SU-DHL-6 (cell line): ENCODE data around the gene TSPAN4.

ENCODE experiments used
- H2AFZ ChIP-seq: fragments of 200-600 bp; sonication (generic); 2 replicates; pipeline ENCODE4 v1.6.1; 2014; ENCODE audit warnings: low read depth, mild to moderate bottlenecking, moderate library complexity, mixed read lengths, antibody characterized with exemption, low read length; ENCODE audit not compliant: severe bottlenecking
- H3F3A ChIP-seq: fragments of 200-600 bp; shearing (Covaris generic); 2 replicates; pipeline ENCODE4 v1.6.0; 2016; ENCODE audit warnings: antibody characterized with exemption, mild to moderate bottlenecking; ENCODE audit not compliant: insufficient read depth
- H3K27ac ChIP-seq: fragments of 200-600 bp; sonication (generic); 2 replicates; pipeline ENCODE4 v1.5.1; 2016; ENCODE audit warnings: low read depth, mild to moderate bottlenecking, low read length, moderate library complexity, mixed read lengths
- H3K27me3 ChIP-seq: fragments of 200-600 bp; sonication (generic), shearing (Covaris generic); 2 replicates; pipeline ENCODE4 v1.6.0; 2014; ENCODE audit warnings: mild to moderate bottlenecking, low read length
- H3K36me3 ChIP-seq: fragments of 200-600 bp; sonication (generic); 2 replicates; pipeline ENCODE4 v1.6.1; 2014; ENCODE audit warnings: mild to moderate bottlenecking, low read length, mixed read lengths
- H3K4me2 ChIP-seq: fragments of 300-600, 200-600 bp; shearing (Covaris generic), sonication (generic); 2 replicates; pipeline ENCODE4 v1.6.0; 2014; ENCODE audit warnings: low read length, low read depth, mild to moderate bottlenecking; ENCODE audit not compliant: poor library complexity, severe bottlenecking
- H3K4me3 ChIP-seq: fragments of 200-600 bp; sonication (generic); 2 replicates; pipeline ENCODE4 v1.5.1; 2014; ENCODE audit warnings: antibody characterized with exemption, low read length, mild to moderate bottlenecking, mixed read lengths; ENCODE audit not compliant: insufficient read depth, poor library complexity, severe bottlenecking
- H3K79me2 ChIP-seq: fragments of 200-600 bp; sonication (generic); 2 replicates; pipeline ENCODE4 v1.6.1; 2014; ENCODE audit warnings: mild to moderate bottlenecking, low read length, moderate library complexity; ENCODE audit not compliant: insufficient read depth
- H3K9ac ChIP-seq: fragments of 200-600 bp; sonication (generic); 2 replicates; pipeline ENCODE4 v1.7.0; 2014; ENCODE audit warnings: mild to moderate bottlenecking, low read length
- H3K9me2 ChIP-seq: fragments of 200-600 bp; sonication (generic); replicated peaks from 2 replicates; pipeline ENCODE4 v1.6.1; 2014; ENCODE audit warnings: low read length; ENCODE audit not compliant: insufficient read depth
- H3K9me3 ChIP-seq: fragments of 200-600 bp; sonication (generic); 2 replicates; pipeline ENCODE4 v1.6.1; 2014; ENCODE audit warnings: low read length, mixed read lengths; ENCODE audit not compliant: insufficient read depth
- H4K20me1 ChIP-seq: fragments of 200-600 bp; sonication (generic); 2 replicates; pipeline ENCODE4 v1.6.1; 2014; ENCODE audit warnings: low read depth, mild to moderate bottlenecking, antibody characterized with exemption, low read length, moderate library complexity, mixed read lengths
- EZH2phosphoT487 ChIP-seq: fragments of 200-600 bp; sonication (generic), shearing (Covaris generic); conservative IDR thresholded peaks from 2 replicates; pipeline ENCODE4 v1.6.1; 2018; ENCODE audit warnings: mild to moderate bottlenecking, antibody characterized with exemption, low read length, moderate library complexity, mixed read lengths
- TF ChIP-seq, protein P1 (sequence below): fragments of 200-600 bp; sonication (generic); IDR thresholded peaks from one replicate; pipeline ENCODE4 v1.5.1; 2017; ENCODE audit warnings: antibody characterized with exemption, mild to moderate bottlenecking, low read length, moderate library complexity; ENCODE audit not compliant: insufficient read depth, poor library complexity, severe bottlenecking

TSPAN4 gene

DNA sequence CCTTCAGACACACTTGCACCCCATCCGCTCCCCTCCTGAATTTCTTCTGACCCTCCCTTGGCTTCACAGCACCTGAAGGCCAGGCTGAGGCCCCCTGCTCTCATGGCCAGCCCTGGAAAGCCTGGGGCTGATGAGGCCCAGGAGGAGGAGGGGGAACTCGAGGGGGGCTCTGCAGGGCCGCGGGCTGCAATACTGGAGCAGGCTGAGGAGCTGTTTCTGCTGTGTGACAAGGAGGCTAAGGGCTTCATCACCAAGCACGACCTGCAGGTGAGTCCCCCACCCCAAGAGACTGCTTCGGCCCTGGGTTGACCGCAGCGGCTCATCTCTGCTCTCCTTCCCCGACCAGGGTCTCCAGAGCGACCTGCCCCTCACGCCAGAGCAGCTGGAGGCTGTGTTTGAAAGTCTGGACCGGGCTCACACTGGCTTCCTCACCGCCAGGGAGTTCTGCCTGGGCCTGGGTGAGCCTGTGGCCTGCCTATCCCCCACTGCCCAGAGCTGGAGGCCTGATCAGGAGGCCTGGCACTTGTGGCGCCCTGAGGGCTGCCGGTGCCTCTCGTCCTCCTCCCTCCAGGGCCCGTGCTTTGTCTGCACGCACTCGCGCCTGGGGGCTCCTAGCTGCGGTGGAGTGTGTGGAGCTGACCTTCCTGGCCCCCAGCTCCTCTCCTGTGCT, 14.0 kb upstream of the TSPAN4 start:
- H4K20me1 ChIP-seq: no peaks in the 10 kb centered on the region
- H3K4me2 ChIP-seq: no peak overlapping the region
- no peaks in the 10 kb centered on the region for H3K27me3 ChIP-seq
- no peaks in the 10 kb centered on the region for H3K36me3 ChIP-seq
- H3K9me3 ChIP-seq: no peaks in the 10 kb centered on the region
- no peak overlapping the region for H3K27ac ChIP-seq
- no peak overlapping the region for H3K9ac ChIP-seq
- no peaks in the 10 kb centered on the region for H3K9me2 ChIP-seq
- H3K4me3 ChIP-seq: no peak overlapping the region
- no peaks in the 10 kb centered on the region for H3F3A ChIP-seq
- H3K79me2 ChIP-seq: no peaks in the 10 kb centered on the region
- no peak for TF ChIP-seq EZH2phosphoT487
- TF ChIP-seq, protein P1, sequence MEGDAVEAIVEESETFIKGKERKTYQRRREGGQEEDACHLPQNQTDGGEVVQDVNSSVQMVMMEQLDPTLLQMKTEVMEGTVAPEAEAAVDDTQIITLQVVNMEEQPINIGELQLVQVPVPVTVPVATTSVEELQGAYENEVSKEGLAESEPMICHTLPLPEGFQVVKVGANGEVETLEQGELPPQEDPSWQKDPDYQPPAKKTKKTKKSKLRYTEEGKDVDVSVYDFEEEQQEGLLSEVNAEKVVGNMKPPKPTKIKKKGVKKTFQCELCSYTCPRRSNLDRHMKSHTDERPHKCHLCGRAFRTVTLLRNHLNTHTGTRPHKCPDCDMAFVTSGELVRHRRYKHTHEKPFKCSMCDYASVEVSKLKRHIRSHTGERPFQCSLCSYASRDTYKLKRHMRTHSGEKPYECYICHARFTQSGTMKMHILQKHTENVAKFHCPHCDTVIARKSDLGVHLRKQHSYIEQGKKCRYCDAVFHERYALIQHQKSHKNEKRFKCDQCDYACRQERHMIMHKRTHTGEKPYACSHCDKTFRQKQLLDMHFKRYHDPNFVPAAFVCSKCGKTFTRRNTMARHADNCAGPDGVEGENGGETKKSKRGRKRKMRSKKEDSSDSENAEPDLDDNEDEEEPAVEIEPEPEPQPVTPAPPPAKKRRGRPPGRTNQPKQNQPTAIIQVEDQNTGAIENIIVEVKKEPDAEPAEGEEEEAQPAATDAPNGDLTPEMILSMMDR: no peak
- no peak overlapping the region for H2AFZ ChIP-seq

DNA sequence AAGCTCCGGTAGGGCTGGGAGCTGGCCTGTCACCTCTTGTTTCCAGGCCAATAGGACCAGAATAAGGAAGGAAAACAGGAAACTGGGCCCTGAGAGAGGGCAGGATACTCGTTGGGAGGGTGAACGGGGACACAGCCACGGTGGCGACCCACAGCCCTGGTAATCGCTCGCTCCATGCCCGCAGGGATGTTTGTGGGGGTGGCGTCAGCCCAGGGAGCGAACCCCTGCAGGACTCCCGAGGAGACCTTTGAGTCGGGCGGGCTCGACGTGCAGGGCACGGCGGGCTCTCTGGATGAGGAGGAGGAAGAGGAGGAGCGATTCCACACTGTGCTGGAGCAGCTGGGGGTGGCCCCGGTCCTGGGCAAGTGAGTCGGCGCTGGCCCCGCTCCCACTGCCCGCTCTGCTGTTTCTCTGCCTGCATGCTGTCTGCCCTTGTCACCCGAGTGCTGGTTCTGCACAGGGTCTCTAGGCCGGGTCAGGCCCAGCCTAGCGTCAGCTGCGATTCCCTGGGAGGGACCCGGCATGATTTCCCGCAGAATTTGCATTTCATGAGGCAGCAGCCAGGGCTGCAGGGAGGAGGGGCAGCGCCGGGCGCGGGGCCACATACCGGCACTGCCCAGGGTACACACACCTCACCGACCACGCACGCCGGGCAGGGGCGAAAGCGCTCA, 13.3 kb upstream of the TSPAN4 start:
- H3K9me3 ChIP-seq: no peaks in the 10 kb centered on the region
- H3K4me3 ChIP-seq: no peak overlapping the region
- 0 out of 2 replicates have a peak, but pooled peaks have one; percentile 73 for TF ChIP-seq EZH2phosphoT487
- TF ChIP-seq, protein P1: no peak
- no peak overlapping the region for H2AFZ ChIP-seq
- H3K4me2 ChIP-seq: peak overlapping the region; percentile 50
- no peaks in the 10 kb centered on the region for H3F3A ChIP-seq
- peak overlapping the region; percentile 1; the same call in 1 of the 2 replicates for H3K9ac ChIP-seq
- no peaks in the 10 kb centered on the region for H3K36me3 ChIP-seq
- H3K9me2 ChIP-seq: no peaks in the 10 kb centered on the region
- H3K27me3 ChIP-seq: no peaks in the 10 kb centered on the region
- no peaks in the 10 kb centered on the region for H3K79me2 ChIP-seq
- no peaks in the 10 kb centered on the region for H4K20me1 ChIP-seq
- no peak overlapping the region for H3K27ac ChIP-seq

DNA sequence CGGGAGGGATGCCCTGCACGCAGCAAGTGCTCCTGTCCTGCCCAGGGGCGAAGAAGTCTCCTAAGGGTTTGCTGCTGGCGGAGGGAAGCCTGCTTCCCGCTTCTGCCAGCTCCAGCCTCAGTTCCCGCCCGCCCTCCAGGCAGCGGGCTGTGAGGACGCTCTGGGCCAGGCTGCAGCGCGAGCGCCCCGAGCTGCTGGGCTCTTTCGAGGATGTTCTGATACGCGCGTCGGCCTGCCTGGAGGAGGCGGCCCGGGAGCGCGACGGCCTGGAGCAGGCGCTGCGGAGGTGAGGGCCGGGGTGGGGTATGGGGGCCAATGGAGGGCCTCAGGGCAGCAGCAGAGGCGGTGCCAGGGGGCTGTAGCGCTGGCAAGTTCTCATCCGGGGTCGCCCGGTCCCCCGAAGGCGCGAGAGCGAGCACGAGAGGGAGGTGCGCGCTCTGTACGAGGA, 12.8 kb upstream of the TSPAN4 start:
- Histone ChIP-seq H3F3A (no peaks in the 10 kb centered on the region), H4K20me1 (no peaks in the 10 kb centered on the region), H3K9ac (peak overlapping the region; percentile 1; the same call in 1 of the 2 replicates), H3K79me2 (no peaks in the 10 kb centered on the region), H3K4me2 (peak overlapping the region; percentile 50), H2AFZ (no peak overlapping the region), H3K36me3 (no peaks in the 10 kb centered on the region), H3K9me2 (no peaks in the 10 kb centered on the region), H3K9me3 (no peaks in the 10 kb centered on the region), H3K27me3 (no peaks in the 10 kb centered on the region), H3K27ac (no peak overlapping the region), H3K4me3 (peak overlapping the region; percentile 24)
- no peak; the same call in 1 of the 2 replicates for TF ChIP-seq EZH2phosphoT487
- TF ChIP-seq, protein P1: no peak
